Activated CD8-positive, alpha-beta T cell treated with anti-CD3 and anti-CD28 coated beads for 36 hours (primary cell): Measurements from ENCODE around the gene CXADR. TPM values are rescaled to one million over a fixed set of nuclear protein-coding genes. Genes with fewer than 3 reads are reported as not detected.
A peak's percentile ranks its signal among the peaks of the same experiment; 100 is the strongest.

Experiments
- ATAC-seq: fragments of 200-7000 bp; cut with Tn5 transposase; one replicate; pipeline ENCODE4 v1.10.0; 2021; ENCODE audit warnings: mild to moderate bottlenecking, moderate library complexity
- CTCF ChIA-PET: fragments of 350-600 bp; sonication (Branson Sonifier 250); formaldehyde crosslinking; loops from one replicate; lab custom pipeline; 2021; ENCODE audit warnings: antibody characterized with exemption; lab: Charles Lee
- POLR2A ChIA-PET: fragments of 350-600 bp; sonication (Branson Sonifier 250); formaldehyde crosslinking; loops from one replicate; lab custom pipeline; 2021; ENCODE audit warnings: antibody characterized with exemption; lab: Charles Lee
- DNase-seq: peaks from one replicate; pipeline ENCODE4 v3.0.0-alpha.2; 2020
- H3K27ac Mint-ChIP-seq: one replicate; pipeline ENCODE4 v1.8.0; 2021; ENCODE audit warnings: mild to moderate bottlenecking, mixed read lengths
- H3K27me3 Mint-ChIP-seq: one replicate; pipeline ENCODE4 v1.8.0; 2021; ENCODE audit warnings: mixed read lengths
- H3K36me3 Mint-ChIP-seq: one replicate; pipeline ENCODE4 v1.8.0; 2021; ENCODE audit warnings: low read depth, mixed read lengths
- H3K4me1 Mint-ChIP-seq: one replicate; pipeline ENCODE4 v1.8.0; 2021; ENCODE audit warnings: low read depth, mixed read lengths
- H3K4me3 Mint-ChIP-seq: one replicate; pipeline ENCODE4 v1.8.0; 2021; ENCODE audit warnings: mild to moderate bottlenecking, moderate library complexity, mixed read lengths
- H3K9me3 Mint-ChIP-seq: one replicate; pipeline ENCODE4 v1.8.0; 2021; ENCODE audit warnings: mixed read lengths
- CTCF ChIP-seq: fragments of 200-600 bp; IDR thresholded peaks from one replicate; pipeline ENCODE4 v1.8.0; 2022; ENCODE audit warnings: antibody characterized with exemption, mild to moderate bottlenecking
- intact Hi-C: fragments of 100-400 bp; cut with micrococcal nuclease; formaldehyde crosslinking; loops from one replicate; pipeline ENCODE4 v1.10.0; 2022
- total RNA-seq, 2 experiments: library from RNA; stranded (reverse); gene quantifications; one replicate each; pipeline ENCODE4 v1.2.3, GENCODE V29; 2021

The CXADR gene
- total RNA-seq, 2 experiments from 2014 or later = 0.20 to 0.29 TPM

DNA sequence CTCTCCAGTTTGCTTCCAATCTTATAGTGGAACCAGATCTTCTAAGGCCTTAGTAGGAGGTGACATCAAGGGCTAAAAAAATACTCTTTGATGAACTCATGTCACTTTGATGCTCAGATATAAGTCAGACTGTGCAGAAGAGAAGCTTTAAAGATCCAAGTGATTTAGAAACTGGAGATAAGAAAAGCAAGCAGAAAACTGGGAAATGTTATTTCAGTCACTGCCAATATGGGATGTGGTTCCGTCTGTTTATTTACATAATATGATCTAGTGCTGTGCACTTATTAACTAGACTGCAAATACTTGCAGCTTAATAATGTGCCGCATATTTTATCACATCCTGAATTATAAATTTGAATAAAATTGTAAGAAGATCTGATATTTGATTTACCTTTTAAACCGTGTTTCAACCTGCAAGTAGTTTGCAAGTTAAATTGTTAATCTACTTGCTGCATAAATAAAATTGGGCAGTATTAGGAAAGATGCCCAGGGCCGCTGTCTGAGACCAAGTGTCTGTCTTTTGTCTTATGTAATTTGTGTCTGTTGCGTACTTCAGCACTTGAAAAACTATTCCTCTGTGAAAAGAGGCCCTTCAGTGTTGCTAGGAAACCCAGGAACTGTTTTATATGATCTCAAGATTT lies 29.6 kb downstream of the CXADR start:
- intact Hi-C loops = no loop called here
- ChIA-PET POLR2A (no interaction called here), CTCF (interaction anchor here (1.5 kb wide), 1 partner anchor 12 kb away, joined by 5 read pairs; no protein-coding TSS in a partner anchor)
- no peak overlapping the region for H3K4me3 Mint-ChIP-seq
- H3K36me3 Mint-ChIP-seq = no peaks in the 10 kb centered on the region
- no peak for TF ChIP-seq CTCF
- H3K27me3 Mint-ChIP-seq = peaks cover 4% of the 10 kb centered on the region
- DNase-seq = no peak
- no peaks in the 10 kb centered on the region for H3K4me1 Mint-ChIP-seq
- H3K9me3 Mint-ChIP-seq = no peaks in the 10 kb centered on the region
- no peak overlapping the region for H3K27ac Mint-ChIP-seq
- ATAC-seq = no peak

GRCh38 chr21:17545007-17545406 lies 32.2 kb downstream of the CXADR start:
- DNase-seq (no peak), ATAC-seq (no peak)
- TF ChIP-seq CTCF = no peak
- H3K9me3 Mint-ChIP-seq = no peaks in the 10 kb centered on the region
- intact Hi-C loops = no loop called here
- CTCF ChIA-PET = no interaction called here
- no peaks in the 10 kb centered on the region for H3K36me3 Mint-ChIP-seq
- no peaks in the 10 kb centered on the region for H3K27me3 Mint-ChIP-seq
- H3K4me3 Mint-ChIP-seq = no peak overlapping the region
- POLR2A ChIA-PET = no interaction called here
- no peaks in the 10 kb centered on the region for H3K4me1 Mint-ChIP-seq
- no peak overlapping the region for H3K27ac Mint-ChIP-seq

GRCh38 chr21:17548262-17548661 lies 35.4 kb downstream of the CXADR start:
- Mint-ChIP-seq H3K27me3 (no peaks in the 10 kb centered on the region), H3K27ac (no peak overlapping the region), H3K4me1 (no peaks in the 10 kb centered on the region), H3K36me3 (no peaks in the 10 kb centered on the region), H3K4me3 (no peak overlapping the region), H3K9me3 (no peaks in the 10 kb centered on the region)
- no peak for ATAC-seq
- ChIA-PET CTCF (interaction anchor here (1.0 kb wide), 1 partner anchor 9 kb away, joined by 3 read pairs; no protein-coding TSS in a partner anchor), POLR2A (no interaction called here)
- DNase-seq = no peak
- intact Hi-C loops = no loop called here
- no peak for TF ChIP-seq CTCF

DNA sequence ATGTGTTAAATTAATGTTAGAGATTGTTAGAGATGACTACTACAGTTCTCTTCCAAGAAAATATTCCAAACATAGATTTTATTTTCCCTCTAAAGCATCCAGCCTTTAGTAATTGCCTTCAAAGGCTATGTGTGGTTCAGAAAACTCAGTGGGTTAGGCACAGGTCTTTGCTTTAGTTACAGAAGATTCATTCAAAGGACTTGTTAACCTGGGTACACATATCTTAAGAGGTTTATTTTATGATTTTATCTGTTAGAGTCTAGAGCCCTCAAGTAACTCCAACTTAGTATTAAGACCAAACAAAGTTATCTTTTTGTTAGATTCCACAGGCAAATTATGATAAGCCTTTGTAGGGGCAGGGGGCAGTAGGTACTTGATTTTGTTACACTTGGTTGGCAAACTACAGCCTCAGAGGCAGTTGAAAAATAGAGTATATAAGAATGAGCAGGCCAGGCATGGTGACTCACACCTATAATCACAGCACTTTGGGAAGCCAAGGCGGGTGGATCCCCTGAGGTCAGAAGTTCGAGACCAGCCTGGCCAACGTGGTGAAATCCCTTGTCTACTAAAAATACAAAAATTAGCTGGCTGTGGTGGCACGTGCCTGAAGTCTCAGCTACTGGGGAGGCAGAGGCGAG lies 37.9 kb downstream of the CXADR start:
- no peak for TF ChIP-seq CTCF
- no peaks in the 10 kb centered on the region for H3K36me3 Mint-ChIP-seq
- H3K27me3 Mint-ChIP-seq = no peaks in the 10 kb centered on the region
- no peaks in the 10 kb centered on the region for H3K9me3 Mint-ChIP-seq
- intact Hi-C loops = no loop called here
- no peak overlapping the region for H3K4me3 Mint-ChIP-seq
- CTCF ChIA-PET = no interaction called here
- ATAC-seq = no peak
- peak; percentile 6 for DNase-seq
- no peak overlapping the region for H3K27ac Mint-ChIP-seq
- POLR2A ChIA-PET = no interaction called here
- no peaks in the 10 kb centered on the region for H3K4me1 Mint-ChIP-seq

DNA sequence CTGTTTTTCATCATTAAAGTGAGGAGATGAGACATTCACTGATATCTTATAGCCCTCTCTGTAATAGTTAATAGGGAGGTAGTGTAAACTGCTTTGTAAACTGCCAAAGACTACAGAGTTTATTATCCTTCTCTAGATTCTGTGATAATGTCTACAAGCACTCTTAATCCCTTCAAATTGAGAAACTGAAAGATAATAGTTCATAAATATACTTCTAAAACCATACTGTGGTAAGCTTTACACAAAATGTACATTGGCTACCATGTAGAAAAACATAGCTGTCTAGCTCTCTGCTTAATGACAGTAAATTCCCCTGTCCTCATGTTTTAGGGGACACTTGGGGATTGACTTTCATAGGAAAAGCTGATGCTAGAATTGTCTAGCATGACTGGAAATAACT lies 39.6 kb downstream of the CXADR start:
- no peak for TF ChIP-seq CTCF
- H3K4me1 Mint-ChIP-seq = no peaks in the 10 kb centered on the region
- no peaks in the 10 kb centered on the region for H3K9me3 Mint-ChIP-seq
- CTCF ChIA-PET = interaction anchor here (1.1 kb wide), 1 partner anchor 166 kb away, joined by 4 read pairs; no protein-coding TSS in a partner anchor
- no peaks in the 10 kb centered on the region for H3K27me3 Mint-ChIP-seq
- POLR2A ChIA-PET = no interaction called here
- no peaks in the 10 kb centered on the region for H3K36me3 Mint-ChIP-seq
- no peak for ATAC-seq
- H3K4me3 Mint-ChIP-seq = no peak overlapping the region
- no peak overlapping the region for H3K27ac Mint-ChIP-seq
- no peak for DNase-seq
- intact Hi-C loops = no loop called here
